OCI-LY7 (cell line): ENCODE measurements around the gene VSIR.

Experiments
- EZH2phosphoT487 ChIP-seq: fragments of 200-600 bp; sonication (generic); IDR thresholded peaks from 2 replicates; pipeline ENCODE4 v1.6.1; 2018; ENCODE audit warnings: low read depth, borderline replicate concordance, mild to moderate bottlenecking, mixed run types, antibody characterized with exemption, low read length, moderate library complexity, mixed read lengths
- TF ChIP-seq, protein P1 (sequence below): fragments of 200-600 bp; sonication (generic); conservative IDR thresholded peaks from 2 replicates; pipeline ENCODE4 v1.5.1; 2014; ENCODE audit warnings: mild to moderate bottlenecking, antibody characterized with exemption, low read length, moderate library complexity, mixed read lengths

GRCh38 chr10:71739358-71739900 lies 33.9 kb downstream of the VSIR start:
- TF ChIP-seq, protein P1, sequence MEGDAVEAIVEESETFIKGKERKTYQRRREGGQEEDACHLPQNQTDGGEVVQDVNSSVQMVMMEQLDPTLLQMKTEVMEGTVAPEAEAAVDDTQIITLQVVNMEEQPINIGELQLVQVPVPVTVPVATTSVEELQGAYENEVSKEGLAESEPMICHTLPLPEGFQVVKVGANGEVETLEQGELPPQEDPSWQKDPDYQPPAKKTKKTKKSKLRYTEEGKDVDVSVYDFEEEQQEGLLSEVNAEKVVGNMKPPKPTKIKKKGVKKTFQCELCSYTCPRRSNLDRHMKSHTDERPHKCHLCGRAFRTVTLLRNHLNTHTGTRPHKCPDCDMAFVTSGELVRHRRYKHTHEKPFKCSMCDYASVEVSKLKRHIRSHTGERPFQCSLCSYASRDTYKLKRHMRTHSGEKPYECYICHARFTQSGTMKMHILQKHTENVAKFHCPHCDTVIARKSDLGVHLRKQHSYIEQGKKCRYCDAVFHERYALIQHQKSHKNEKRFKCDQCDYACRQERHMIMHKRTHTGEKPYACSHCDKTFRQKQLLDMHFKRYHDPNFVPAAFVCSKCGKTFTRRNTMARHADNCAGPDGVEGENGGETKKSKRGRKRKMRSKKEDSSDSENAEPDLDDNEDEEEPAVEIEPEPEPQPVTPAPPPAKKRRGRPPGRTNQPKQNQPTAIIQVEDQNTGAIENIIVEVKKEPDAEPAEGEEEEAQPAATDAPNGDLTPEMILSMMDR = no peak
- TF ChIP-seq EZH2phosphoT487 = no peak
